Natural killer cell (primary cell): ENCODE measurements around the gene KDM4F. TPM values are rescaled to one million over a fixed set of nuclear protein-coding genes. Genes with fewer than 3 reads are reported as not detected.

Experiments used
- ATAC-seq, 3 donors: fragments of 150-1000 bp in 2 of 3; fragments of 200-7000 bp in 1 of 3; cut with Tn5 transposase; 1 replicate in 1 of 3; 2 replicates in 2 of 3; pipeline ENCODE4 v1.10.0; 2021; ENCODE audit warnings: mild to moderate bottlenecking in 2 of 3, moderate library complexity in 2 of 3
- DNase-seq, 2 donors: peaks; one replicate each; pipeline versions ENCODE4 v3.0.0 to v3.0.0-alpha.2; 2013 to 2021; ENCODE audit warnings: mixed read lengths in 1 of 2
- H3K27ac ChIP-seq: one replicate; pipeline ENCODE4 v1.5.1; 2013; ENCODE audit warnings: mild to moderate bottlenecking, low read length
- H3K27me3 ChIP-seq: one replicate; pipeline ENCODE4 v1.6.1; 2013; ENCODE audit warnings: low read length; ENCODE audit not compliant: control insufficient read depth, insufficient read depth
- H3K36me3 ChIP-seq: one replicate; pipeline ENCODE4 v1.6.1; 2013; ENCODE audit warnings: low read length; ENCODE audit not compliant: control insufficient read depth, insufficient read depth
- H3K4me1 ChIP-seq: one replicate; pipeline ENCODE4 v1.6.1; 2013; ENCODE audit warnings: low read length; ENCODE audit not compliant: control insufficient read depth, insufficient read depth
- H3K4me3 ChIP-seq: one replicate; pipeline ENCODE4 v1.5.1; 2013; ENCODE audit warnings: low read length
- H3K9me3 ChIP-seq: one replicate; pipeline ENCODE4 v1.6.1; 2013; ENCODE audit warnings: low read length; ENCODE audit not compliant: control insufficient read depth, insufficient read depth
- H3K27ac Mint-ChIP-seq, 2 donors: one replicate each; pipeline ENCODE4 v1.8.0; 2022; ENCODE audit warnings: mild to moderate bottlenecking in 2 of 2, mixed read lengths in 2 of 2, moderate library complexity in 1 of 2
- H3K27me3 Mint-ChIP-seq, 2 donors: one replicate each; pipeline ENCODE4 v1.8.0; 2022; ENCODE audit warnings: low read depth in 2 of 2, mixed read lengths in 2 of 2
- H3K36me3 Mint-ChIP-seq: one replicate; pipeline ENCODE4 v1.8.0; 2022; ENCODE audit warnings: mixed read lengths
- H3K4me1 Mint-ChIP-seq, 2 donors: one replicate each; pipeline ENCODE4 v1.8.0; 2022; ENCODE audit warnings: mixed read lengths in 2 of 2
- H3K4me3 Mint-ChIP-seq: one replicate; pipeline ENCODE4 v1.8.0; 2022; ENCODE audit warnings: mild to moderate bottlenecking, moderate library complexity, mixed read lengths
- H3K9me3 Mint-ChIP-seq, 2 donors: one replicate each; pipeline ENCODE4 v1.8.0; 2022; ENCODE audit warnings: mixed read lengths in 2 of 2
- CTCF ChIP-seq: fragments of 200-600 bp; IDR thresholded peaks from one replicate; pipeline ENCODE4 v1.8.0; 2022; ENCODE audit warnings: antibody characterized with exemption
- WGBS: methylation state at CpG from one replicate; pipeline ENCODE4 v1.1.7; 2013; ENCODE audit warnings: missing lambda C conversion rate; ENCODE audit not compliant: insufficient coverage; 5-methylcytosine and 5-hydroxymethylcytosine counted together
- intact Hi-C: fragments of 100-400 bp; cut with micrococcal nuclease; formaldehyde crosslinking; loops from one replicate; pipeline ENCODE4 v1.14.2; 2022
- total RNA-seq, 4 donors: library from RNA; stranded (reverse); fragments of 120-200 nt in 1 of 4; gene quantifications; one replicate each; pipeline versions ENCODE4 v1.2.3 to v1.2.4, GENCODE V29; 2013 to 2022

Gene KDM4F
- total RNA-seq, 3 donors from 2014 or later (not counting 1 experiment from before 2014, with no cell fraction given): not detected

DNA sequence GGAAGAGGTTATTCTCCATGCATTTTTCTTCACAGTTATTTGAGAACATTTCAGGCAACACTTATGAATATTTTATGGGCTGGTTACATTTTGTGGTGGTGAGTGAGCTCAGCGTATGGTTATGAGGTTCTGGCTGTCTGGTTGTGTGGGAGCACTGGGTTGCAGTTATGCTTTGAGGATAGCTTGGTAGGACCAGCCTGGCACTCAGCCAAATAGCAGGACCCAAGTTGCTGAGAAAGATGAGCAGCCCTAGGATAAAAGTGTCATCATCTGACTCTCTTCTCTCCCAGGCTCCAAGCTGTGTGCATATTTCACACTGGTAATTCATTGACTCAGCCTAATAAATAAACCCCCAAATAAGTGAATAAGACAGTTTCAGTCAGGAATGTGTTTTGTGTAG is 9.4 kb downstream of the KDM4F start:
- intact Hi-C loops: no loop called here
- Mint-ChIP-seq H3K27me3 (peaks cover 13 to 61% of the 10 kb centered on the region in 2 donors), H3K4me3 (no peak overlapping the region), H3K27ac (no peak overlapping the region), H3K36me3 (no peaks in the 10 kb centered on the region), H3K4me1 (no peaks in the 10 kb centered on the region), H3K9me3 (no peaks in the 10 kb centered on the region)
- DNase-seq: no peak
- no peaks in the 10 kb centered on the region for H3K9me3 ChIP-seq
- TF ChIP-seq CTCF: no peak
- no peak for ATAC-seq
- no peaks in the 10 kb centered on the region for H3K36me3 ChIP-seq
- peaks cover 3% of the 10 kb centered on the region for H3K27me3 ChIP-seq
- no peak overlapping the region for H3K4me3 ChIP-seq
- H3K27ac ChIP-seq: no peak overlapping the region
- 90% methylated on average over 1 of the region's 1 CpG for WGBS
- no peaks in the 10 kb centered on the region for H3K4me1 ChIP-seq

DNA sequence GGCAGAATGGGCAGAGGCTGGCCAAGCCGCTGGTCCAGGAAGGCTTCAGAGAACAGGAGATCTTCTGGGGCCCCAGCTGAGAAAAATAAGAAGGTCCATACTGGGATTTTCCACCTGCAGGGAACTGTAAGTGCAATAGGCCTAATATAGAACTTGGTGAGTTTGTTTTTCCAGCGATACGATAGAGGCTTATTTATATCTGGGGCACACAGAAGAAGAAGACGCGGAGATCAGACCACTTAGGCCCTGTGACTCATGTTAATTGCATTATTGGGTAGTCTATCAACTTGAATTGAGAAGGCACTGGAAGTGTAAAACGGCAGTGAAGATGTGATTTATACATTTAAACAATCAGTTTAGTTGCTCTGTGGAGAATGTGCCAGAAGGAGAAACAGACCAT is 9.8 kb downstream of the KDM4F start:
- Mint-ChIP-seq H3K27me3 (peaks cover 8 to 56% of the 10 kb centered on the region in 2 donors), H3K4me1 (no peaks in the 10 kb centered on the region), H3K4me3 (no peak overlapping the region), H3K36me3 (no peaks in the 10 kb centered on the region), H3K27ac (no peak overlapping the region), H3K9me3 (no peaks in the 10 kb centered on the region)
- DNase-seq (no peak), ATAC-seq (no peak)
- no peak overlapping the region for H3K4me3 ChIP-seq
- intact Hi-C loops: no loop called here
- no peaks in the 10 kb centered on the region for H3K9me3 ChIP-seq
- no peaks in the 10 kb centered on the region for H3K36me3 ChIP-seq
- peaks cover 3% of the 10 kb centered on the region for H3K27me3 ChIP-seq
- H3K4me1 ChIP-seq: no peaks in the 10 kb centered on the region
- 90% methylated on average over 6 of the region's 6 CpGs for WGBS
- H3K27ac ChIP-seq: no peak overlapping the region
- TF ChIP-seq CTCF: no peak

- H3K27ac ChIP-seq: no peak overlapping the region
- no peak for ATAC-seq
- no peak for TF ChIP-seq CTCF
- no peaks in the 10 kb centered on the region for H3K36me3 ChIP-seq
- Mint-ChIP-seq H3K4me1 (peaks cover 30 to 31% of the 10 kb centered on the region in 2 donors), H3K27me3 (peaks cover 0 to 20% of the 10 kb centered on the region in 2 donors), H3K27ac (no peak overlapping the region), H3K36me3 (no peaks in the 10 kb centered on the region), H3K4me3 (no peak overlapping the region), H3K9me3 (no peaks in the 10 kb centered on the region)
- no peaks in the 10 kb centered on the region for H3K27me3 ChIP-seq
- intact Hi-C loops: no loop called here
- WGBS: no CpG with 5 or more reads among the region's 1 CpG
- no peak overlapping the region for H3K4me3 ChIP-seq
- H3K4me1 ChIP-seq: peaks cover 6% of the 10 kb centered on the region
- no peaks in the 10 kb centered on the region for H3K9me3 ChIP-seq
- DNase-seq: no peak
Observed at GRCh38 chr11:95065336-95065735, 16.1 kb downstream of the KDM4F start.

GRCh38 chr11:95066716-95067038 is 17.5 kb downstream of the KDM4F start, which contains the start of gene SRSF8:
Gene SRSF8 (plus strand): TSS chr11:95066919. CDS start chr11:95067227, 308 bp downstream.
- TF ChIP-seq CTCF: no peak
- Histone ChIP-seq H3K27ac (peak within 1 kb of the TSS; percentile 87), H3K4me1 (peaks cover 6% of the 10 kb centered on the region), H3K36me3 (peaks cover 4% of the 10 kb centered on the region), H3K4me3 (peak within 1 kb of the TSS; percentile 74), H3K27me3 (no peaks in the 10 kb centered on the region), H3K9me3 (no peaks in the 10 kb centered on the region)
- Mint-ChIP-seq H3K9me3 (no peaks in the 10 kb centered on the region), H3K27me3 (peaks cover 0 to 10% of the 10 kb centered on the region in 2 donors), H3K27ac (peak within 1 kb of the TSS; percentile 97 to 99), H3K4me1 (peaks cover 36 to 38% of the 10 kb centered on the region in 2 donors), H3K4me3 (peak within 1 kb of the TSS; percentile 99), H3K36me3 (no peaks in the 10 kb centered on the region)
- ATAC-seq: peak; percentile 2 to 4 (median 3)
- no peak for DNase-seq
- 0% methylated on average over 4 of the region's 4 CpGs for WGBS
- intact Hi-C loops: no loop called here
